SJSA1 (cell line): ENCODE results near the gene INPP5A. TPM values are rescaled to one million over a fixed set of nuclear protein-coding genes. Genes with fewer than 3 reads are reported as not detected.

Experiments
- total RNA-seq: library from RNA; depleted of rRNA; stranded (reverse); fragments of >200 nt; shearing (Covaris generic); gene quantifications from 2 replicates; pipeline ENCODE4 v1.2.3, GENCODE V29; 2014; rRNA removed

The INPP5A gene
- total RNA-seq, 1 experiment from 2014 or later = 56.8 TPM

Other genes with a start within 250 kb of the INPP5A start
- 5.5 and 13.4 TPM in 2 replicates for gene STK32C, start 229.8 kb upstream of the INPP5A start, total RNA-seq
- 3.7 and 3.8 TPM in 2 replicates for gene LRRC27, start 205.6 kb upstream of the INPP5A start, total RNA-seq
- gene PWWP2B, start 140.6 kb upstream of the INPP5A start, total RNA-seq = 4.2 and 5.8 TPM in 2 replicates
- not detected in 2 replicates for gene NKX6-2, start 248.4 kb downstream of the INPP5A start, total RNA-seq